Measurements from ENCODE around the gene OPN5. TPM values are rescaled to one million over a fixed set of nuclear protein-coding genes. Genes with fewer than 3 reads are reported as not detected.

OPN5 gene
- total RNA-seq, 2 experiments from 2014 or later, result not detected

DNA sequence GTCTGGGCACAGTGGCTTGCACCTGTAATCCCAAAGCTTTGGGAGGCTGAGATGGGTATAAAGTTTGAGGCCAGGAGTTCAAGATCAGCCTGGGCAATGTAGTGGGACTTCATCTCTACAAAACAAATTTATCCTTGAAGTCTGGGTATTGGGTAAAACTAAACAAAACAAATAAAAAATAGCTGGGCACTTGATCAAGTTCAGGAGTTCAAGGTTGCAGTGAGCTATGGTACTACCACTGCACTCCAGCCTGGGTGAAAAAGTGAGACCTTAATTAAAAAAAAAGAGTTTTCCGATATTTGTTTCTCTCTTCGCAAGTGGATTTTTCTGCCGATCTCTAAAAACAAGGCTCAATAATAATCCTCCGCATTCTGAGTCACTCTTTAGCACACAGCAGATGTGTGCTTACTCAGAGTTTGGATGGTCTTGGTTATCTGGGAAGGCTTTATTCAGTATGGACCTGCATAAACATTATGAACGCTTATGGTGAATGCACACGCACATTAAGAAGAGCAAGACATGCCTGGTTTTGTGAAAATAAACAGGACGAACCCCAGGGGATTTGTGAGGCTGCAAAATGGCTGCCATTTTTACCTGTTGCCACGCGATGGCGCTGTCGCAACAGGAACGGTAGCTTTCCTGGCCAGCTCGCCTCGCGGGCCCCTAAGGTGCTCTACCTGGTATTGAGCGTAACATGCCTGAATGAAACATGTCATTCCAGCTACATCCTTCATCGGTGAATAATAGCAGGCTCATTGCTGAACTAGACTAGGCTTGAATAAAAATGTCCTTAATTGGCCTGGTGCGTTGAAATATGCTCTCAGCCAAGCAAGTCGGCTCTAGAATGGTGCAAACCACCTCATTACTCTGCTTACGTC lies 6.0 kb downstream of the OPN5 start:
- CTCF ChIA-PET, result interaction anchor here (1.2 to 1.6 kb wide), 4 partner anchors 8 to 1622 kb away, joined by 3 to 6 read pairs (median 4); no protein-coding TSS in a partner anchor
- POLR2A ChIA-PET, result no interaction called here

GRCh38 chr6:47788498-47788884 lies 6.7 kb downstream of the OPN5 start:
- POLR2A ChIA-PET, result no interaction called here
- CTCF ChIA-PET, result interaction anchor here (1.2 to 1.6 kb wide), 3 partner anchors 8 to 1622 kb away, joined by 3 to 6 read pairs (median 3); no protein-coding TSS in a partner anchor

DNA sequence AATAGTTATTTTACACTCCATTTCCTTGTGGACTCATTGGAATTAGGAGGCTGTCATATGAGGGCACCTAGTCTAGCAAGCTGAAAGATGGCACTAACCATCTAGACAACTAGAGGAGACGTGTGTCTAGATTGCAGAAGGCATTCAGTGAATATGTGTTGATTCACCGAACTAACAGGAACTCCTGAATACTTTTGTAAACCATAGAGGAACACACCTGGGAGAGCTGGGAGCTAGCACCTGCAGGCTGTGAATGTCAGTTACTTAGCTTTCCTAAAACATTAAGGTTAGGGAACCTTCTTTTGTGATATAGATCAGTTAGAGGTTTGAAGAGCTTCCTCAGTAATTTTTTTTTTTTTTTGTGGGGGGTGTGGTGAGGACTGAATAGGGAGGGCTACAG lies 7.7 kb downstream of the OPN5 start:
- ChIA-PET CTCF (no interaction called here), POLR2A (interaction anchor here (0.7 kb wide), 1 partner anchor 1620 kb away, joined by 6 read pairs; no protein-coding TSS in a partner anchor)

DNA sequence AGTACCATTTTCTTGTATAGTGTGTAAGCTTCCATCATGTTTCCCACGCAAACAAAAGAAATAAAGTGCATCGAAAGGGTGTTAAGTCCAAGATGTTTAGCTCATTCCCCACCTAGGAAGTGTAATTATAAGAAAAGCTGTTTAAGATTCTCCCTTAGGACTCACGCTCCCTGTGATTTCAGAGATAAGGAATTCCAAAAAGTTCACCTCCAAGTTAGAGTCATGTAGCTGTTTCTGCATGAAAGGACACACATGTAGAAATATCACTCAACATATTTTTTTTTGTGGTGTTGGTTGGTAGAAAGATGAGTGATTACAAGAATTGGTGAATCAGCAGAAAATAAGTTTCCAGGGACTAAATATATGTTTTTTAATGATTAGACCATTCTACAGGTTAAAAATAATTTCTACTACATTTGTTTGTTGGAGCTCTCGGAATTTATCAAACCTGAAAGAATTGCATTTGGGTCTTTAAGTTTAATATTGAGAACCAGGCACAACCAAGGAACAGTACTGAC lies 10.4 kb downstream of the OPN5 start:
- POLR2A ChIA-PET, result no interaction called here
- CTCF ChIA-PET, result no interaction called here

DNA sequence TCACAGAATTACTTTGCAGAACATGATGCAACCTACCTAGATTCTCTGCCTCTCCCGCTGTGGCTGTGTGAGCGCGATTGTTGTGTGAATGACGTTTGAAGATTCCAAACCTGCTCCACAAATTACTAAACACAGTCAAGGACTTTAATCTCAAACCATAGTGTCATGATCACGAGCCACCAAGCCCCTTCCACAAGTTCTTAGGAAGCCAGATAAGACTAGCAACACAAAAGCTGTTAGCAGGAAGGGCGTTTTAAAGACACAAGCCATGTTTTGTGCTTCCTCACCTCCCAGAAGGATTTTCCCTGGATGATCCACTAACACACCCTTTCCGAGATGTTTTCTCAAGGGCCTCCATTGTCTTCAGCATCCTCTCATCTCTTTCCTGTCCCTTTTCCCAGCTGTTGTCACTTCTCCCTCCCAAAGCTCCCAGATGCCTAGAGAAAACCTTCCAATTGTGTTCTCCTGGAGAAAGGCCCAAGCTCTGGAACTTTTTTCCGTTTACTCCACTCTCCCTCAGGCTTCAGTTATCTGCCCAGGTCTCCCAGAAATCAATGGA lies 12.8 kb downstream of the OPN5 start:
- CTCF ChIA-PET, result no interaction called here

GRCh38 chr6:47801984-47802383 lies 20.2 kb downstream of the OPN5 start:
- ChIA-PET POLR2A (no interaction called here), CTCF (interaction anchor here (1.6 kb wide), 1 partner anchor 14 kb away, joined by 3 read pairs; no protein-coding TSS in a partner anchor)

More for the DNA sequence above, 12.8 kb downstream of the OPN5 start:
- POLR2A ChIA-PET, result no interaction called here

GRCh38 chr6:47804821-47805220 lies 23.0 kb downstream of the OPN5 start:
- ChIA-PET POLR2A (no interaction called here), CTCF (no interaction called here)

DNA sequence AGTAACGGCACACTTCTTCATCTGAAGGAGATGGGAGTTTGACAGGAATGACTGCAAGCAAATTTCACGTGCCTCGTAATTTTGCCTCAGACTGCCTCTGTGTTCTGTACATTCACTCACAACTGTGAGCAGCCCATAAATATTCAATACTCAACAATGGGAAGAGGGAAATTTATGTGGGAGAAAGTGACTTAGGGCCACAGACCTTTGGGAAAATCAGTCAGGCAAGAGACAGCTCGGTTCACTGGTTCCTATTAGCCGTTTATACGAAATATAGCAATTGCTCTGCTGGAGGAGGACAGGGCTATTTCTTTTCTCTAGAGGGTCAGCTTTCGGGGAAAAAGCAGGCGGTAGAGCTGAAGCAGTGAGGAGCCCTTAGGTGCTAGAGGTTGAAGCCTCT lies 28.0 kb downstream of the OPN5 start:
- ChIA-PET POLR2A (no interaction called here), CTCF (no interaction called here)

DNA sequence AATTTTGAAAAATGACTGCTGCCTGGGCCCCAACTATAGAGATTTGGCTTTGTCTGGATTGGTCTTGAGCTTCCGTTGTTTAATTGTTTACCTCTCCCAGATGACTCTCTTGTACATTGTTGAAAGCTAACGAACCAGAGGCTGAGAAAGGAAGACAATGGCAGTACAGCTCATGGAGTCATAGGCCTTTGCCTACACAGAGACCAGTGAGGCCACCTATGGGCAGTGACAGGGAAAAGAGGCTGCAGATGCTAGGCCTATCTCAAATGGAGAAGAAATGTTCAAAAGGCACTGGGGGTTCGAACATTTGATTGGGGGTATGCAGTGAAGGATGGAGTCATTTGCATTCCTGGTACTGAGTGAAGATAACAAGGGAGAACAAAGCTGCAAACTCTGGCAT lies 29.1 kb downstream of the OPN5 start:
- POLR2A ChIA-PET, result no interaction called here
- CTCF ChIA-PET, result no interaction called here

DNA sequence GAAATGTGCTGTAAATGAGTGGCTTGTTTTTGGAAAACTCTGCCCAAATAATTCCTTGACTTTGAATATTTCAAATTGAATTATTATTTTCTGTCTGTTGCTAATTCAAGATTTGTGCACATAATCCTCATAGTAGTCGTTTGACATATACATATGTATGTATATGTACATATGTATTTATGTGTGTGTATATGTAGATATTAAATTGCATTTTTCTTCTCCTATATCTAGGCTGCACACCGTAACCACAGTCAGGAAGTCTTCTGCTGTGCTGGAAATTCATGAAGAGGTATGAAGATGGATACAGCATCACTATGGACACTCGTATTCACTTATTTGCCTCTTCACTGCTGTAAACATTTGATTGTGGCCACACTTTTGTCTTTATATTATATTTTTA lies 29.6 kb downstream of the OPN5 start:
- POLR2A ChIA-PET, result no interaction called here
- CTCF ChIA-PET, result no interaction called here

- POLR2A ChIA-PET, result no interaction called here
- CTCF ChIA-PET, result no interaction called here
Observed at GRCh38 chr6:47817749-47818148, 35.9 kb downstream of the OPN5 start.

DNA sequence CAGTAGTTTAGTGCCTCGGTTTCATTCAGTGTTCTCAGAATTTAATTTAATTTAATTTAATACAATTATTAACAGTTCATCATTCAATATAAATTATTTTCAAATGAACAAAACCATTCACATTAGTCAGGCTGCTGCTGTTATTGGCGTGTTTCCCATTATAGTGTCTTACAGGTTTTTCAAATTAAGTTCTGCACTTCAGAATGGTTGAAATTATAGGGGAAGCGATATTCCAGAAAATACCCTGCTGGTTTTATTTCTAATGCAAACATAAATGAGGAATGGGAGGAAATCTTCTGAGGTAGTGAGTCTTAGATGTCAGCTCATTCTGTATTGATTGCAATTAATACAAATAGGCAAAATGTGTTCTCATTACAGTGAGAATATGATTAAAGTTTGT lies 37.6 kb downstream of the OPN5 start:
- POLR2A ChIA-PET, result no interaction called here
- CTCF ChIA-PET, result no interaction called here

- ChIA-PET POLR2A (no interaction called here), CTCF (no interaction called here)
Observed at GRCh38 chr6:47822856-47823554, 41.2 kb downstream of the OPN5 start.

- ChIA-PET POLR2A (no interaction called here), CTCF (no interaction called here)
Observed at GRCh38 chr6:47832386-47833100, 50.7 kb downstream of the OPN5 start.

GRCh38 chr6:47834196-47834595 lies 52.4 kb downstream of the OPN5 start:
- CTCF ChIA-PET, result no interaction called here
- POLR2A ChIA-PET, result no interaction called here

DNA sequence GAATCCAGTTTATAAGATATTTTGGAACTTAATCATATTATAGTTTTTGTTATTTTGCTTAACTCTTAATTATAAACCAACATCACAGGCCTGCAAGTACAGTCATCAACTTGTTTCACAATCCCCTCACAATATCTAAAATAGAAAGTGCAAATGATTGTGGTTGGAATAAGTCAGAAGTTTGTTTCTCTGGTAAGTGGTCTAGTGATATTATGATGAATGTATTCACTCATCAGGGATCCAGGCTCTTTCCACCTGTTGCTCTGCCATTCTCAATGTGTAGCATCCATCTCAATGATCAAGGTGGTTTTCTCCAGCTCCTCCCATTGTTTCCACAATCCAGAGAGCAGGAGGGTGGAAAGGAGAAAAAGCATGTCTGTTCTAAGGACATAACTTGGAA lies 54.2 kb downstream of the OPN5 start:
- CTCF ChIA-PET, result no interaction called here
- POLR2A ChIA-PET, result no interaction called here

DNA sequence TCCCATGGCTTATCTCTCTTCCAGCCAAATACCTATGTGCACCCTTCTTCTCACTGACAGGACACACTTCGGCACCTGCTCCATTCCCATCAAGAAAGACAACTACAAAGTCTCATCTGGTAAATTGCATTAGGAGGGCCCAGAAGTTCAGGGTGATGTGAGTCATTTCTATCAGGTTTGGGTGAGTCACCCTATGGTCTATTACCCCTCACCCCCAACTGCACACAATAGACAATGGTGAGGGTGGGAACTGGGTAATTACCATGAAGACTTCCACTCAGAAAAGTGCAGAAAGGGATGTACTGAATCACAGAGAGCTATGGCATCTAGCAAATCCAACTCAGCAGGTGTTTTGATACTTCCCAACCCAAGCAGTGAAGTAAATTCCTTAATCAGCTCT lies 54.8 kb downstream of the OPN5 start:
- POLR2A ChIA-PET, result no interaction called here
- CTCF ChIA-PET, result no interaction called here

DNA sequence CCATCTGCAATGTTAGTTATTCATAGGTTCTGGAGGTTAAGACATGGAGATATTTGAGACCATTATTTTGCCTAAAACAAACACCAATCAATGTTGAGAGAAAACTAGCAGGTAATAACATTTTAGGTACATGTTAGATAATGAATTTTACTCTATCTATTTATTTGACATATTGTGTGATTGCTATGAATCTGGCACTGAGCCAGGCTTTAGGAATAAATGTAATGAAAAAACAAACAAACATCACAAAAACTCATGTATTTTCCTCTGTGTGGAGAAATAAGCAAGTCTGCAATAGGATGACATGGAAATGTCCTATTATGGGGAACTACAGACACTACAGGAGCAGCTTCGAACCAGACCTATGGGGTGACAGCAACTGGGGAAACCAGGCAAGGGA lies 57.8 kb downstream of the OPN5 start:
- ChIA-PET POLR2A (no interaction called here), CTCF (no interaction called here)

GRCh38 chr6:47844881-47845280 lies 63.0 kb downstream of the OPN5 start:
- ChIA-PET POLR2A (no interaction called here), CTCF (no interaction called here)

DNA sequence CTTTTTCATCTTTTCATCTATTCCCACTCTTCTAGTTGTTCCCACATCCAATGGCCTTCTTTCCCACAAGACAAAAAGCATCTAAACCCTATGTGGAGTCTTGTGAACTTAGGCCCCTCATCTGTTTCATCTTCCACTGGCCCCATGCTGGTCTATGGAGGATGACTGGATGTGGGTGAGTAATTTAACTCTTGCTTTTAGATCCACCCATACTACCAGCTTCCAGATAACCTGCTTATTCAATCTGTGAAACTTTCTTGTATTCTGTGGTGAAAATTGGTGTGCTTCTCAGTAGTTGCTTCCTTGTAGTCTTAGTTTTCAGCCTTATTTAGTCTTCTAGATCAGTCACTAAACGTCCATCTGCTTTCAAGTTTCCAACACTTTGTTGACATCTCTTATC lies 64.9 kb downstream of the OPN5 start:
- CTCF ChIA-PET, result no interaction called here
- POLR2A ChIA-PET, result no interaction called here
